Fibroblast of the conjunctiva (primary cell): ENCODE results near the gene MDGA2.
"Not testable (repeated sequence)": the region's sequence is repeated elsewhere in the genome, so short reads cannot be mapped to it uniquely, and the experiment has no call there.

Experiments used
- DNase-seq: peaks from one replicate; pipeline ENCODE4 v3.0.0-alpha.2; 2010; ENCODE audit warnings: low read depth

MDGA2 gene

GRCh38 chr14:47103771-47104170 is 571.6 kb downstream of the MDGA2 start:
- DNase-seq: no peak

DNA sequence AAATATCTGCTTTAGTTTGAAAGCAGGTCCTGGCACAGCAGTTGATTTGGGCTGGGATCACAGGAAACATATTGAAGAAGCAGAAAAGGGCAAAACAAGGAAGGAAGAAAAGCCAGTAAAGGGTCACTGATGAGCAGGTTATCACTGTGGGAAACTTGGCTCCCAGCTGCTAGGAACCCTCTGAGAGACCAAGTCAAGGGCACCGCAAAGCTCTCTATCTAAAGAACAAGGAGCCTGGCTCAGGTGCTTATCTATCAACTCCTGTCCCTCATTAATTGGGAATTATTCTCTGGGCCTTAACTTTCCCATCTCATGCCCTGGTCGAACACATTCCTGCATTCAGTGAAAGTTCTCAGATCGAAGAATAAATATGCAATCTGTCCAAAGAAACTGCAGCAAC is 572.9 kb downstream of the MDGA2 start:
- DNase-seq: no peak

GRCh38 chr14:47085678-47086077 is 589.7 kb downstream of the MDGA2 start:
- no peak for DNase-seq

GRCh38 chr14:47065326-47065725 is 610.1 kb downstream of the MDGA2 start:
- no peak for DNase-seq

- DNase-seq: no peak
Measured at GRCh38 chr14:47060050-47060449, 615.4 kb downstream of the MDGA2 start.

GRCh38 chr14:47057364-47057763 is 618.0 kb downstream of the MDGA2 start:
- no peak for DNase-seq

DNA sequence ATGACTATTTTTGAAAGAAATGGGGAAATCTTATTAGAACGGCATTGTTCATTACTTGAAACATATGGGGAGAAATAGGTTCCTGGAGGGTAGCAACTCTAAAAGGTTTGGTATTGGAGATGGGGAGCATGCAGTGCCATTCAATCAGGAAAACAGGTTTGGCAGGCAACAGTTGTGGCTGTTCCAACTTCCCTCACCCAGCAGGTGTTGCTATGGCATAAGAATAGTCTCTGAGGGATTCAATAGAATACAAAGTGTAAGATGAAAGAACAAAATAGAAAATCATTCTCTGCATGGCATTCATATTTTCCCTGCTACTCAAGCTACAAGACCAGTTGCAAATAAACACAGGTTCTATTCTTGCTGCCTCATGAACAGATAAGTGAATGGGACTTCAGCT is 630.6 kb downstream of the MDGA2 start:
- no peak for DNase-seq

GRCh38 chr14:47040550-47040949 is 634.9 kb downstream of the MDGA2 start:
- no peak for DNase-seq

DNA sequence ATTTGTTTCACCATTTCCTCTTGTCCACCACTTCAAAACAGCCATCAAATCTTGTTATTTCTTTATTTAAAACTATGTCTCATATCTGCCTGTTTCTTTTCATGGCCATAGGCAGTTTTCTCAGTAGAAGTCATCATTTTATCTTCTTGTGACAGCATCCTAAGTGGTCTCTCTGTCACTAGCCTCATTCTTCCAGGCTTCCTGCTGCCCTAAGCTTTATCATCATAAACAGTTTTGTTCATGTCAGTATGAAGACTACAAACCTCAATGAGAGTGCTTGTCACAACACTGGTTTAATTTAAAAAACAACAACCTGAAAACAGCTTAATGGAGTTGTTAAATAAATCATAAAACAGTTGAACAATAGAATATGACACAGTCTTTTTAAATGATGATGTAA is 636.1 kb downstream of the MDGA2 start:
- no peak for DNase-seq

DNA sequence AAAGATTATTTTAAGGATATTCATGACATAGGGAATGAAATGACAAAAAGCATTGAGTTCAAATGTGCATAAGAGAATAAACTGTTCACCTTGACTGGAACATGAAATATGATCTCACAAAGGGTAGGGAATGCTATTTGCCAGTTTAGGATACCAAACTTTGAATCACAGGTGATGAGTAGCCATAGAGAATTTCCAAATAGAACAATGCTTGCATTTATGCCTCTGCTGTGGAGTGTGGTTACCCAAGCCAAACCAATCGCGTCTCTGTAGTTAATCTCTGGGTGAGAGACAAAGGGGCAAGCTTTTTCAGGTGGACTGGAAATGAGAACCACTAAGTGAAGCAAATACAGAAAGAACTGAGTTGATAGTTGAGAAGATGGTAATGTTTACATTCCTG is 652.7 kb downstream of the MDGA2 start:
- no peak for DNase-seq

GRCh38 chr14:47020500-47020899 is 654.9 kb downstream of the MDGA2 start:
- no peak for DNase-seq

DNA sequence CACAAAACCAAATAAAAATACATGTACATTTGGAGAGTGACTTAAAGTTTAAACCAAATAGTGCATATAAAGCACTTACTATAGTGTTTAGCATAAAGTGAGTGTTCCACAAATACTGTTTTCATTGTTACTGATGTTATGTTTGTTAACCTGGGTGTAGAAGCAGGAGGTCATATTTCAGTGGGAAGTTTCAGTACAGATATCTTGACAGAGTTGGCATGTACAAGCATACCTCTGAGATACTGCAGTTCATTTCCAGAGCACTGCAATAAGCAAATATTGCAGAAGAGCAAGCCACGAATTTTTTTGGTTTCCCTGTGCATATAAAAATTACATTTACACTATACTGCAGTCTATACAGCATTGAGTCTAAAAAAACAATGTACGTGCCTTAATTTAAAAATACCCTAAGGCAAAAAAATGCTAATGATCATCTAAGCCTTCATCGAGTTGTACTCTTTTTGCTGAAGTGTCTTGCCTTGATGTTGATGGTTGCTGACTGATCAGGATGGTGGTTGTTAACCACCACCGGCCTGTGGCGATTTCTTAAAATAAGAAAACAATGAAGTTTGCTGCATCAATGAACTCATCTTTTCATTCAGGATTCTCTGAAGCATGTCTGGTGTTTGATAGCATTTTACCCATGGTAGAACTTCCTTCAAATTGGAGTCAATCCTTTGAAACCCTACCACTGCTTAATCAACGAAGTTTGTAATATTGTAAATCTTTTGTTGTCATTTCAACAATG is 662.7 kb downstream of the MDGA2 start:
- DNase-seq: no peak

DNA sequence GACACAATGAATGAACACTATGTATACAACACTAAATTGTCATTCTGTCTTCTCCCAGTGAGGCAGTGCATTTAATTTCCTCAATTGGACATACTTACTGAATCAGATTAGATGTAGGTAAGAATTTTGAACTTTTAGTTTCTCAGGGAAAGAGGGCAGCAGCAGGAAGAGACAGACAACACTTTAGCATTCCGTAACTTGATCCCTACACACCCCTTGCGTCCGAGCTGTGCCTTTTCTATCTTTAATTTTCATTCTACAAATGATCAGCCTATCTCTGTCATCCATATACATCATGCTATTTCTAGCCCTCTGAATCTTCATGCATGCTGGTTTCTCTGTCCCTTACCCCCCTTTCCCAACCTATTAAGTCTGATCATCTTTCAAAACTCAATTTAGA is 665.8 kb downstream of the MDGA2 start:
- no peak for DNase-seq

- no peak for DNase-seq
Measured at GRCh38 chr14:47008732-47009131, 666.7 kb downstream of the MDGA2 start.

DNA sequence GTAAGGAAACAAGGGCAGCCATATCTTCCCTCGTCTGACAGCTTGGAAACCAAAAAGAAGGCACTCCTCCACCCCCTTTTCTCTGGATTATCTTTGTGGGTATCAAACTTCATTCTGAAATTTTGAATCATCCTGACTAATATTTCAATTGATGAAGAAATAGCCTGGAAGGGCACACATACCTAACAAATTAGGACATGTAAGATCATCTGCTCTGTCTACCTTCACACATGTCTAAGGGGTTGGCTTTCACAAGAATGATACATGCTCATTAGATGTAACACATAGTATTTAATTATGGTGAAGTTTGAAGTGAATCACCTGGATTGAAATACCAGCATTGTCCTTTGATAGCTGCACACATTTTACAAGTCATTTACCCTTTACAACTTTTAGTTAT is 675.7 kb downstream of the MDGA2 start:
- no peak for DNase-seq

GRCh38 chr14:46989566-46989965 is 685.8 kb downstream of the MDGA2 start:
- DNase-seq: no peak

- no peak for DNase-seq
Measured at GRCh38 chr14:46988312-46988711, 687.1 kb downstream of the MDGA2 start.

GRCh38 chr14:46985529-46986380 is 689.6 kb downstream of the MDGA2 start:
- DNase-seq: no peak

- no peak for DNase-seq
Measured at GRCh38 chr14:46973295-46973694, 702.1 kb downstream of the MDGA2 start.

GRCh38 chr14:46964378-46964777 is 711.0 kb downstream of the MDGA2 start:
- no peak for DNase-seq

DNA sequence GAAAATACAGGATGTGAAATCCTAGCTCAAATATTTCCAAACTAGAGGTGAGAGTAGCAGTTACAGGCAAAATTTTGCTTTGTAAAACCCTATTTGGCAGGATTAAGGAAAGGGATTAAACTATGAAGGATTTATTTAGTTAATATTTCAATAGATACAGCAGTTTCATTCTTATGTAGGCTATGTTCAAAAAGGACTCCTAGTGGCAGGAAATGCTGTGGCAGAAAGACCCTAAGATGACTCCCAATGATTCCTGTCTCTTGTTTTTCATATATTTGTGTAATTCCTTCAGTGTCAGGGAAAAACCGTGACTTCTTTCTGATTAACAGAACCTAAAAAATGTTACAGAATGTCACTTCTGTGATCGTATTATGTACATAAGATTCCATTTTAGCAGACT is 724.3 kb downstream of the MDGA2 start:
- DNase-seq: no peak

GRCh38 chr14:46940611-46941010 is 734.8 kb downstream of the MDGA2 start:
- no peak for DNase-seq

DNA sequence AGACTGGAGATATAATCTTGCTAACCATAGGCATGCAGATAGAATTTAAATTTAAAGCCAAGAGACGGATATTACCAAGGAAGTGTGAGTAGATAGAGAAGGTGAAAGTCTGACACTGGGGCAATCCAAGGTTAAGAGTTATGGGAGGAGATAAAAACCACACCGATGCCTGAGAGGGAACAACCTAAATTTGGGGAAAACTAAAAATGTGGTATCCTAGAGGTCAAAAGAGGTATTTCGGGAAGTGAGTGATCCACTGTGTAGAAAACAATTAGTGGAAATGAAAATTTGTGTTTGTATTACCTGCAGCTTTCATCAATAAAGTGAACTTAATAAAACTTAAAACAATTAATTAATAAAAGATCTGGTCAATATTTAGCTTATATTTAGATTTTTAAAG is 754.9 kb downstream of the MDGA2 start:
- no peak for DNase-seq

- not testable (repeated sequence) for DNase-seq
Measured at GRCh38 chr14:46915539-46915938, 759.9 kb downstream of the MDGA2 start.
